Stimulated activated CD4-positive, alpha-beta T cell treated with anti-CD3 and anti-CD28 coated beads, Interleukin-12 subunit alpha, Interleukin-12 subunit beta, amount 100 ng/mL, for 4 hours (primary cell): ENCODE results near the gene ARPC2.
"Not testable (repeated sequence)": the region's sequence is repeated elsewhere in the genome, so short reads cannot be mapped to it uniquely, and the experiment has no call there.

Experiments used
- DNase-seq: peaks from one replicate; pipeline ENCODE4 v3.0.0-alpha.2; 2020

ARPC2 gene

DNA sequence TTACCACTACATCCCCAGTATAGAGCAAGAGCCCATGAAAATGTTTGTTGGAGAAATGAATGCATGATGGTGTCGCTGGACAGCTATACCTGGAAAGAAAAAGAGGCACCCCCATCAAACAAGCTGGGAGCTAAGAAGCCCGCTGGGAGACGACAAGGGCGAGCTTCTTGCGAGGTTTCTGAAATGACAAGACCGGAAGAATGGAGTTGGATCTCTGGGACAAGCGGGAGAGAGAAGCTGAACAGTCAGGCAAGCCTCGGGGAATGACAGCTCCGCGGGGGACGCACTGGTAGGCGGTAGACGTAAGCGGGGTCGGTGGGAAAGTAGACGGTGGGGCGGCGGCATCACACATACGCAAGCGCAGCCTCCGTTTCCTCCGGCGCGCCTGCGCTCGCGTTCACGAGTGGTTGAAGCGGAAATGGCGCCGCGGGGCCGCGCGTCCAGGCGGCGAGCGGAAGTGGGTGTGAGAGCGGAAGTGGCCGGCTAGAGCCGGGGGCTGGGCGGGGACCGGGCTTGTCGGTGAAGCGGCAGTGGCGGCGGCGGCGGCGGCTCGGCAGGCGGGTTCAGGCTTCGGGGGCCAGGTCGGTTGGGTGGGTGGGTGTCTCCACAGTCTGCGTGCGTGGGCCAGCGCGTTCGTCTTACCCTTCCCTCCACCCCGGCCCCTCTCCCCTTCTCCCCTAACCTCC lies at the start of gene ARPC2:
Gene ARPC2 (plus strand): TSS at position 516 of the 686 bp plus-strand sequence. CDS start 282 bp downstream, outside the sequence.
- peak; percentile 91 for DNase-seq

DNA sequence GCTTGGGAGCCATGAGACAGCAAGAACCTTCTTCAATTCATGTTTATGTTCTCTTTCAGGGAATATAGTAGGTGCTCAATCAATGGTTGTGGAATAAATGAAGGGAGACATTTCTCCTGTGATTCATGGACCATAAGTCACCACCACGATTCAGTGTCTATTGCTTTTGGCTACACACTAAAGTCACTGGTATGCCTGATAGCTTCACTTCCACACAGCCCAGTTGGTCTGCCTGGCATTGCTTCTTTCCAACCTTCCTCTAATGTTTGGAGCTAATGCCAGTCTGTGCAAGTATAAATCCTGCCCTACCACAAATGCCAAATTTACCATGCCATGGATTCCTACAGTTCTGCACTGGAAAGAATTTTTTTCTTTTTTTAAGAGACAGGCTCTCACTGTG lies 49.0 kb upstream of the ARPC2 start:
- no peak for DNase-seq

DNA sequence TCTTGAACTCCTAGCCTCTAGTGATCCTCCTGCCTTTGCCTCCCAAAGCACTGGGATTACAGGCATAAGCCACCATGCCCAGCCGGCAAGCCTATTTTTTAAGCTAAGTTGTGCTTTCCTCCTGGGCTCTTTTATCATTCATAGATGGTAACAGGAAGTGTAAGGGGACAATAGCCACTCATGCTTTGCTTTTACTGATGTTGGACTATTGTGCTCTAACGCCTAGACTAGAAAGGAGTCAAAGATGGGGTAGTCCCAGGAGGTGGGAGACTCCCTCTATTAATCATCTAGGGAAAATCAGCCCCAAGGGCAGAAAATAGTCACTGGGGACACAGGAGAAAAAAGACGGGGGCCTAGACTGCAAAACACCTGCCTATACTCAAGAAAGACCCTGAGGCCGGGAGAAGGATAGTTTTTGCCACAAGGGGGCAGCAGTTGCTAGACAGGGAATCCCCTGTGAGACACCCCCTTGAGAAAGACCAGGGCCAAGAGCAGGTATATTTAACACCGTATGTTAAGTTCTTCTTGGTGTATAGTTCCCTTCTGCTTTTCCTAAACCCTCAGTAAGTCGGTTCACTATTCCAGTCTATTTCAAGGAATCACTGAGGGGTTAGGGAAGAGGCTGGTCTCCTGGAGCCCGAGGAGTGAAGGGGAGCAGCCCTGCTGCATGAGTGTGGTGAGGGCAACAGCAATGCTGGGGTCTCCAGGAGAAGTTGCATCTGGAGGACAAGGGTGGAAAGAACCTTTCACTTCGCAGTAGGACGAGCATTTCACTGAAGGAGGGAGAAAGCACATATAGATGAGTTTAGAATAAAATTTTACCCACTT lies 48.1 kb upstream of the ARPC2 start:
- peak; percentile 59 for DNase-seq

DNA sequence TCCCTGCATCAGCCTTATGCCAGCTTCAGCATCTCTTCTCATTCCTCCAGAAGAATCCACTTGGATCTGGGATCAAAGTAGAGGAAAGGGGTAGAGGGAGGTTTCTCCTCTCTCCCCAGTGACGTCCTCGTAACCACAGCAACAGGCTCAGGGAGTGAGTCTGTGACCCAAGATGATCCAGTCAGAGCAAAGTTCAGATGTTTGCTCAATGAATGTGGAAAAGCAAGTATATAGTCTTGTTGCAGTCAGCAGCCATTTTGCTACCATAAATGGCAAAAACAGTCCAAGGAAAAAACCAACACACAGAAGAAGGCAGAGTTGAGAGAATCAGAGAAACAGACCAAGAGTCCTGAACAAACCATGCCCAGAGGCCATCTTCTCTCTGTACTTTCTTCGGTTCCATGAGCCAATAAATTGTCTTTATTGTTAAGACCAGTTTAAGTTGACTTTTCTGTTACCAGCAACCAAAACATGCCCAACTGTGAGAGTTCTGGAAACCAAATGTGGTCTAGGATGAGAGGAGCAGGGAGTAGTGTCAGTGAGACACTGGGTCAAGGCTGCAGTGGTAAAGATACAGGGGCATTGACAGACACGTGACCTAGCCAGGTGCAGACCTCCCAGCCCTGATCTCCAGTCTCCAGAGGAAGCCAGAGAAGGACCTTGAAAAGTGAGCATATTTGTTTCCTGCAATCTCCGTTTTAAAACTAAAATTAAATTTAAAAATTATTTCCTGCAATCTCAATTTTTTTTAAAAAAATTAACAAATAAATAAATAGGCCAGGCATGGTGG lies 47.0 kb upstream of the ARPC2 start:
- DNase-seq = no peak

DNA sequence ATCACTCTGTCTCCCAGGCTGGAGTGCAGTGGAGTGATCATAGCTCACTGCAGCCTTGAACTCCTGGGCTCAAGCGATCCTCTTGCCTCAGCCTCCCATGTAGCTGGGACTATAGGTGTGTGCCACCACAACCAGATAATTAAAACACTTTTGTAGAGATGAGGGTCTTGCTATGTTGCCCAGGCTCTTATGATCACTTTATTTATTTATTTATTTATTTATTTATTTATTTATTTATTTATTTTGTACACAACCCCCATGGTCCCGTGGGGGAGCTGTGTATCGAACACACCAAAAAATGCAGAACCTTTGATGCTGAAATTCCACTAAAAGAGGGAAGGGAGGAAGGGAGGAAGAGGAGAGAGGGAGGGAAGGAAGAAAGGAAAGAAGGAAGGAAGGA lies 45.2 kb upstream of the ARPC2 start:
- not testable (repeated sequence) for DNase-seq

DNA sequence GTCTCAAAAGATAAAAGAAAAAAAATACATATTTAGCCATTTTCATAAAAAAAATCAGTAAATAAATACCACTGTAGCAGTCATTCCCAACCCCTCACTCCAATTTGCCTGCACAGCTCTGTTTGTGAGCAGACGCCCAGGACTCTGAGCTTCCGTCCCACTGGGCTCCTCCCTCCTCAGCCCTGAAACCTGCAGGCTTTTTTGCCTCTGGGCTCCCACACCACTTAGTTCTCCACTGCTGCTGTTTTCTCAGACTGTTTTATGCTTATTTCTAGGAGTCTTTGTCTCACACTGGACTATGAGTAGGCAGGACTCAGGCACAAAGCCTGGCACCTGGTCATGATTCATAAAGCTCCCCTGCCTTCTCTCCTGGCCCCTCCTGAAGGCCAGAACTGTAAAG lies 44.1 kb upstream of the ARPC2 start:
- no peak for DNase-seq

DNA sequence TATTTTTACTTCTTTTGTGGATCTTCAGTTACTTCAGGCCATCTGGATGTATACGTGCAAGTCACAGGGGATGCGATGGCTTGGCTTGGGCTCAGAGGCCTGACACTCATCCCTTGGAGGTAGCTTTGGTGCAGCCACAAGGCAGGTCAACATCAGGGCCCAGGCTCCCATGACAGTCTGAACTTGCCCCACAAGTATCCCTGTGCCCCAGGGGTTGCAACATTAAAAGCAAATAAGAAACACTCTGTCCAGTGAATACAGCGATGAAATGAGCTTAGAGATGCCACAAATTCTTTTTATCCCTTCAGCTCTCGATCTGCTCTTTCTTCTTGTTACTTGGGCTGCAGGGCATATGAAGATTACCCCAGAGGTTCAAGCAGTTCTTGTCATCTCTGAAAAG lies 37.2 kb upstream of the ARPC2 start:
- no peak for DNase-seq

DNA sequence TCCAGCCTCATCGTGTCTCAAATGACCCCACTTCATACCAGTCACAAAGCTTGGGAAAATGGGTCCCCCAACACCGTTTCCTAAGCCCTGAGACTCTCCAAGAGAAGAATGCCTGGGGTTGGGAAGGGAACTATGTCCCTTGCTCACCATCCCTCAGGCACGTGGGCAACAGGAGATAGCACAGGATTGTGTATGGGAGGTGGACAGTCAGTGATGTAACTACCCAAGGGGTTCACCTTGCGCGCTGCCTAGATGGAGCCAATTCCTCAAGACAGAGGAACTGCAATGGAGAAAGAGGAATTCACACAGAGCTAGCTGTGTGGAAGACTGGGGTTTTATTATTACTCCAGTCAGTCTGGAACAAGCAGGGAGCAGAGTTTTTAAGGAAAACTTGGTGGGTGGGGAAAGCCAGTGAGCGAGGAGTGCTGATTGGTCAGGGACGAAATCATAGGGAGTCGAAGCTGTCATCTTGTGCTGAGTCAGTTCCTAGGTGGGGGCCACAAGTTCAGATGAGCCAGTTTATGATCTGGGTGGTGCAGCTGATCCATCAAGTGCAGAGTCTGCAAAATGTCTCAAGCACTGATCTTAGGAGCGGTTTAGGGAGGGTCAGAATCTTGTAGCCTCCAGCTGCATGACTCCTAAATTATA lies 36.4 kb upstream of the ARPC2 start:
- no peak for DNase-seq

DNA sequence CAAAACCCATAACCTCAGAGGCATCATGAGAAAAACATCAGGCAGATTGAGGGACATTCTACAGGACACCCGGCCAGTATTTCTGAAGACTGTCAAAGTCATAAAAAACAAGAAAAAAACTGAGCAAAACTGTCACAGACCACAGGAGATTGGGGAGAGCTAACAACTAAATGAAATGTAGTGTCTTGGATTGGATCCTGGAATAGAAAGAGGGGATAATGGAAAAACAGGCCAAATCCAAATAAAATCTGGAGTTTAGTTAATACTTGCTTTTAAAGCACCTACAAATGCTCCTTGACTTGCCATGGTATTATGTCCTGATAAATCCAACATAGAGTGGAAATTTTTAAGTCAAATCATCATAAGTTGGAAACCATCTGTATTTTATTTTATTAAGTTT lies 32.7 kb upstream of the ARPC2 start:
- no peak for DNase-seq

DNA sequence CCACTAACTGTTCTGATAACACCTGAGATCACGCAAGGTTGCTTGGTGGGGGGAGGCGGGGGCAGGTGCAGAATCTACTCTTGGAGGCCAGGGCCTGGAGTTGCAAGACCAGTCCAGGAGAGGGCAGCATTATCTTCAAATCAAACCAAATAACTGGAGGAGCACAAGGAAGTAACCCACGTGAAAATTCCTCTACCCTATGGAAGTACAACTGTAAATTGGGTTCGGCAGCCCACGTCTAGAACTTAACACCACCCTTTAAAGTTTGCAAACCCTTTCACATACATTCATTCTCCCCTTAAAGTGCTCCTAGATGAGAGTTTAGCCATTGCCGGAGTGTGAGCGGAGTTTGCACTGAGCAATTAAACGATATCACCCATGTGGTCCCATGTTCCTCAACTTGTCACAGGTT lies 30.6 kb upstream of the ARPC2 start:
- DNase-seq = peak; percentile 60

DNA sequence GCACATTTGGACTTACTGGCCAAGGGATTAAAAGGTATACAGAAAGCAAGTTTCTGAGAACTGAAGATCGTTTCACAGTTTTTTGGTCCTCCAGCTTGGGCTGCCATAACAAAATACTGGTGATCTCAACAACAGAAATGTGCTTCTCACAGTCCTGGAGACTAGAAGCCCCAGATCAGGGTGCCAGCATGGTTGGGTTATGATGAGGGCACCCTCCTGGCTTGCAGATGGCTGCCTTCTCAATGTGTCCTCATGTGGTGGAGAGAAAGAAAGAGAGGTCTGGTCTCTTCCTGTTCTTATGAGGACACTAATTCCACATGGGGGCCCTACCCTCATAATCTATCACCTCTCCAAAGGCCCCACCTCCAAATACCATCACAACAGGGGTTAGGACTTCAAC lies 30.1 kb upstream of the ARPC2 start:
- DNase-seq = no peak

DNA sequence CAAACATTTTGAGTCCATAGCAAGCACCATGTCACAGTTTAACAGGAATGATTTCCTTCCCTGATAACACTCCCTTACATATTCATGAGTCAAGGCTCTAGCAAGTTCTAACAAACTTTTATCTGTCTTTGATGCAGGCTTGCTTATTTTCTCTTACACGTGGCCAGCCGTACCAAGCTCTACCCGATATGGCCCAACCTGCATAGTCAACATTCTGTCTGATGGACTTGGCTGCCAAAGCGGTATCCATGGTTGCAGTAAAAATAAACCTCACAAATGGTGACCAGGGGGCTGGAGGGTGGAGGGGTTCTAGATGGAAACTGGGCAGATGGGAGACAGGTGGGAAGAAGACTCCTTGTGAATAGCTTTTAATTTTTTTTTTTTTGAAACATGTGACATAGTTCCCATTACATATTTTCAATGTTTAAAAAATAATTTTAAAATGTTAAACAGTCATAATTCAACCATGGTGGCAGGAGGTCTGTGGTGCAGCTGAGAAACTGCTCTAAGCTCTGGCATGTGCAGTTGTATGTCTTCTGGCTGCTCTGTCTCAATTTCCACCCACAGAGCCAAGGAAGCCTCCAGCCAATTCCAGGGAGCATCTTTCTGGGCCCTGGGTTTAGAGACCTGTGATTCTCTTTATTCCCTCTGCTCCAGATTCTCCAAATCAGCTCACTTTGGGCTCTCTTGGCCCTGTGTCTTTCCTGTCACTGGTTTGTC lies 29.5 kb upstream of the ARPC2 start:
- DNase-seq = no peak

DNA sequence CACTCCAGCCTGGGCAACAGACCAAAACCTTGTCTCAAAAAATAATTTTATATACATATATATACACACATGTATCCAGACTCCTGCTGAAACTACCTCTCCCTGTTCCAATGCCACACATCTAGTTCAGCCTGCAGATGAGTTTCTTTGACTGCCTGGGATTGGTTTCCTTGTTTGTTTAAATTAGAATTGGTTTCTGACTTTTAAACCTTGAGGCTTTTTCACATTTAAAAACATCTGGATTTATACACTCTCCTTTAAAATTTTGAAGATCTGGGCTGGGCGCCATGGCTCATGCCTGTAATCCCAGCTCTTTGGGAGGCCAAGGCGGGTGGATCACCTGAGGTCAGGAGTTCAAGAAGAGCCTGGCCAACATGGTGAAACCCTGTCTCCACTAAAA lies 28.5 kb upstream of the ARPC2 start:
- no peak for DNase-seq

DNA sequence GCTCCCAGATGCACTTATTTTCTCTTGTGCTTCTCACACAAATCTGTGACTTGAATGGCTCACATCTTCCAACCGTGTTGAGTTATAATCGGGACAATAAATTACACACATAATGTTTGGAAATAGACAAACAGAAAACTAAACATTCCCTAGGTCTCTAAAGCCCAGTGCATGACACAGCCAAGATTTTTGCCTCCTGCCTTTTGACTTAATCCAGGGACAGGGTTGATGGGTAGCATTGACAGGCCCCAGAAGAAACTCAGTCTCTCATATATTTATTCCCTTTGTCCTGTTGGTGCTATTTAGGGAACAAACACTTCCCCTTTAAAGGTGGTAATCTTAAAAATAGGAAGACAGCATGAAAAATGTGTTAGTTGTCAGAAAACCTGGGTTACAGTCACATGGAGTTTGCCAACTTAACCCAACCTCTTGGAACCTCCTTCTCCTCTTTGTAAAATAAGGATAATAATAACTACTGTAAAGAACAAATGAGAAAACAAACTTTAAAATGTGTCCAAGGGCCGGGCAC lies 24.0 kb upstream of the ARPC2 start:
- DNase-seq = no peak

DNA sequence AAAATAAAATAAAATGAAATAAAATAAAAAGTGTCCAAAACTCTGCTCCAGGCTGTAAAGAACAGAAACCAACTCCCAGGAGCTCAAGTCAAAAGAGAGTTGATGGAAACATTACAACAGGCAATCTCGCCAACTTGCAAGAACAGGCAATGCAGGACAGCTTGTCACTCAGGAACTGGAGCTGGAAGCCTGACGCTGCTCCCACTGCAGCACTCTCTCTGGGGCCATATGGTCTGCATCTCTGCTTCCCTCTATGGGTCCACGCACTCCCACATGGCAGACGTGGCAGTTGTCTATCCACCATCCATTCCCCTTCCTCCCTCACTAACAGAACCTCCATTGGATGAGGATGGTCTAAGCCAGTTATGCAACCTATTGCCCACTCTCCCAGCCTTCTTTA lies 23.3 kb upstream of the ARPC2 start:
- no peak for DNase-seq

DNA sequence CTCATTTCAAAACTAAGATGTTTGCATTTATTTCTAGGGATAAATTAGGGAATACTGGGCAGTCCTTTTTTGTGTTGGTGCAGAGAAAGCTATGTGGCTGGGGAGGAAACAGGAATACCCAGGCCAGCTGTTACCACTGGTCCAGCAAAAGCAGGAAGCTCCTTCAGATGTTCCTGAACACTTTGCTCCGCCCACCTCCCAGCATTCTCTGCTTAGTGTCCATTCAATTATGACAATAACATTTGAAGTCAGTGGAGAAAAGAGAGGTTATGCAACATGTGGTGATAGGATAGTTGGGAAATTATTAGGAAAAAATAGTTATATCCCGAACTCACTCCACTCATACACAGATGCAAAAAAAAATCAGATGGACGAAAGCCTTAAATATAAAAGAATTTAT lies 22.1 kb upstream of the ARPC2 start:
- no peak for DNase-seq

DNA sequence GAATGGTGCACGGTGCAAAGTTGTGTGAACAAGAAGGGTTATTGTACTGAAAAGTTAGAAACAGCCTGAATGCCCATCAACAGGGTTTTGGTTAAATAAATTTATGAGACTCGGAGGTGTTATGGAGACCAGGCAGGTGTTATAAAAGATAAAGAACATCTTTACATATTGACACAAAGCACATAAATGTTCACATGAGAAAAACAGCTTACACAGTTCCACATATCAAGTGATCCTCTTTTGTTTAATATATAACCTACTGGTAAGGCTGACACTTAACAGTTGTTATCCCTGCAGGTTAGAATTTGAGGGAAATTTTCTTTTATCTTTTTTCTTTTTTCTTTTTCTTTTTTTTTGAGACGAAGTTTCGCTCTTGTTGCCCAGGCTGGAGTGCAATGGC lies 20.0 kb upstream of the ARPC2 start:
- no peak for DNase-seq

DNA sequence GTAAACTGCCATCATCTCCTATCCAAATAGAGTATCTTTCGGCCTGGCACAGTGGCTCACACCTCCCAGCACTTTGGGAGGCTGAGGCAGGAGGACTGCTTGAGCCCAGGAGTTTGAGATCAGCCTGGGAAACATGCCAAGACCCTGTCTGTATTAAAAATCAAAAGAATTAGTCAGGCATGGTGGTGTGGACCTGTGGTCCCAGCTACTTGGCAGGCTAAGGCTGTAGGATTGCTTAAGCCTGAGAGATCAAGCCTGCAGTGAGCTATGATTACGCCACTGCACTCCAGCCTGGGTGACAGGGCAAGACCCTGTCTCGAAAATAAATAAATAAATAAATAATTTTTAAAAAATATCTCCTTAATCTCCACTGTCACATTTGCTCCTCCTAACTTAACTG lies 14.7 kb upstream of the ARPC2 start:
- no peak for DNase-seq

DNA sequence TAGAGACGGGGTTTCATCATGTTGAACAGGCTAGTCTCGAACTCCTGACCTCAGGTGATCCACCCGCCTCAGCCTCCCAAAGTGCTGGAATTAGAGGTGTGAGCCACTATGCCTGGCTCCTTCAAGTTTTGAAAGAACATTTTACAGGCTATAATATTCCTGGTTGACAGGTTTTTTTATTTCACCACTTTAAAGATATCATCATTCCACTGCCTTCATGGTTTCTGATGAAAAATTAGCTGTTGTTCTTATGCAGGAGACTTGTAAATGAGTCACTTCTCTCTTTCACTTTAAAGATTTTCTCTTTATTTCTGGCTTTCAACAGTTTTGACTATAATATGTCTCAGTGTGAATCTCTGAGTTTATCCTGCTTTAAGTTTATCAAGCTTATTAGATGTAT lies 7.9 kb upstream of the ARPC2 start:
- DNase-seq = no peak

DNA sequence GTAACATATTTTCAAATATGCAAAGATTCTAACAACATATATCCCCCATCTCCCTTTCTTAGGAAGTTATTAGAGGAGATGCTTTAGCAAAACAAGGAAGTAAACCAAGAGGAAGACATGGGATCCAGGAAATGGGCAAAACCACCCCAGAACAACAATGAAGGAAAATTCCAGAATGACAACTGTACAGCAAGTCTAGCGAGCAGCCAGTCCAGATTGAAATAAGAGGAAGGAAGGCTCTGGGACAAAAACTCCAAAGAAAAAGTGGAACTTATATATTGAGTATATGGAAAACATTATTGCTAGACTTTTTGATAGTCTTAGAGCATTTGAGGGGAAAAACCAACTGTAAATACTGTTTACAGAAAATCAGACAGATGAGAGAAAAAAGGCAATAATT lies 2.9 kb upstream of the ARPC2 start:
- DNase-seq = no peak

DNA sequence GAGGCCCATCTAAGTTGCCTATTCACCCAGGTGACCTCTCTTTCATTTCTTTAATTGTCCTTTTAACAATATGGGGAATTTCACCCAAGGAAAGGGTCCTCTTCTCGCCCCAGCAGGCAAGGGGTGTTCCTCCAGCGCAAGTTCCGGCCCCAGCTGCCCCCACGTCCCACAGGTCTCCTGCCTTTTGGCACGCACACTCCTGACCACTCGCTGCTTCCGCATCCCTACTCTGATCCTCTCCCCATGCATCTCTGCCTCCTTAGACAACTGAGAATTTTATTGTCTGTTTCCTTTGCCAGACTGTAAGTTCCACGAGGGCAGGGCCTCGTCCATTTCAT lies 684 bp upstream of the ARPC2 start:
- DNase-seq = no peak
